Measurements from ENCODE around the gene RELA.
"Not testable (repeated sequence)": the region's sequence is repeated elsewhere in the genome, so short reads cannot be mapped to it uniquely, and the experiment has no call there.

The RELA gene

GRCh38 chr11:65649656-65650546 lies 12.8 kb downstream of the RELA start:
- DNase-seq (ENCODE audit: insufficient read length, low spot score) (no peak), FAIRE-seq (no peak)
- no peak for TF ChIP-seq POLR2A (IDR thresholded peaks at IDR 0.05; ENCODE audit: low read depth, low read length)

DNA sequence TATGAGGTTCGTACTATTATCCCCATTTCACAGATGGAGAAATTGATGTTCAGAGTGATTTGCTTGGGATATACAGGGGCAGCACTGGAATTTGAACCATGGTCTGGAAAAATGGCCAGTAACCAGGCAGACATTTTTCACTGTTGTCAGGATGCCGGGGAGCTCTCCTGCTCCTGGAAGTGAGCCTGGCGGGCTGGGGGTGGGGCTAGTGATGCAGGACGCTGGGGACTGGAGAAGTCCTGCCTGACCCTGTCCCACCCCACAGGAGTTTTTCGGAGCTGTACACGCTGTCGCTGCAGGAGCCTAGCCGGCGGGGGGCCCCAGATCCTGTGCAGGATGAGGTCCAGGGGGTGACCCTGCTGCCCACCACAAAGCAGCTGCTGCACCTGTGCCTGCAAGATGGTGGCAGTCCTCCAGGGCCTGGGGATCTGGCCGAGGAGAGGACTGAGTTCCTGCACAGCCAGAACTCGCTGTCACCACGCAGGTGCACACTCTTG lies 13.7 kb downstream of the RELA start:
- FAIRE-seq (no peak), DNase-seq (ENCODE audit: insufficient read length, low spot score) (no peak)
- no peak for TF ChIP-seq POLR2A (IDR thresholded peaks at IDR 0.05; ENCODE audit: low read depth, low read length)

DNA sequence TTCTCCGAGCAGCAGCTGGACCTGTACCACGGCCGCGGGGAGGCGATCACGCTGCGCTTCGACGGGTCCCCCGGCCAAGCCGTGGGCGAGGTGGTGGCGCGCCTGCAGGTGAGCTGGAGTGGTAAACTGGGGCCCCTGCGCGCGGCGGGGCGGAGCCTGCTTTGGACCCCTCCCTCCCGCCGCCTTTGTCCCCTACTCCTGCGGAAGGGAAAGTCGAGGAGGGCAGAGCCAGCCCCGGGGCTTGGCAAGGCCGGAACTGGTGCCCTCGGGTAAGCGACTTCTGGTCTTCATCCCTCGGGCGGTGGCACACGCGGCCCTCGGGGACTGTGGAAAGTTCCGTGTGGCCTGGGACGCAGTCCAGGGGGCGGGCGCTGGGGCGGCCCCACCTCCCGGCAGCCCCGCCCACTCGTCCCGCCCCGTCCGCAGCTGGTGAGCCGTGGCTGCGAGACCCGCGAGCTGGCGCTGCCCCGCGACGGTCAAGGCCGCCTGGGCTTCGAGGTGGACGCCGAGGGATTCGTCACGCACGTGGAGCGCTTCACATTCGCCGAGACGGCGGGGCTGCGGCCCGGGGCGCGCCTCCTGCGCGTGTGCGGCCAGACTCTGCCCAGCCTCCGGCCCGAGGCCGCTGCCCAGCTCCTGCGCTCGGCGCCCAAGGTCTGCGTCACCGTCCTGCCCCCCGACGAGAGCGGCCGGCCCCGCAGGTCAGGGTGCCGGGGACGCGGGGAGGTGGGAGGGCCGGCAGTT lies 15.6 kb downstream of the RELA start:
- DNase-seq (ENCODE audit: insufficient read length, low spot score), result no peak
- FAIRE-seq, result no peak
- no peak for TF ChIP-seq POLR2A (IDR thresholded peaks at IDR 0.05; ENCODE audit: low read depth, low read length)

DNA sequence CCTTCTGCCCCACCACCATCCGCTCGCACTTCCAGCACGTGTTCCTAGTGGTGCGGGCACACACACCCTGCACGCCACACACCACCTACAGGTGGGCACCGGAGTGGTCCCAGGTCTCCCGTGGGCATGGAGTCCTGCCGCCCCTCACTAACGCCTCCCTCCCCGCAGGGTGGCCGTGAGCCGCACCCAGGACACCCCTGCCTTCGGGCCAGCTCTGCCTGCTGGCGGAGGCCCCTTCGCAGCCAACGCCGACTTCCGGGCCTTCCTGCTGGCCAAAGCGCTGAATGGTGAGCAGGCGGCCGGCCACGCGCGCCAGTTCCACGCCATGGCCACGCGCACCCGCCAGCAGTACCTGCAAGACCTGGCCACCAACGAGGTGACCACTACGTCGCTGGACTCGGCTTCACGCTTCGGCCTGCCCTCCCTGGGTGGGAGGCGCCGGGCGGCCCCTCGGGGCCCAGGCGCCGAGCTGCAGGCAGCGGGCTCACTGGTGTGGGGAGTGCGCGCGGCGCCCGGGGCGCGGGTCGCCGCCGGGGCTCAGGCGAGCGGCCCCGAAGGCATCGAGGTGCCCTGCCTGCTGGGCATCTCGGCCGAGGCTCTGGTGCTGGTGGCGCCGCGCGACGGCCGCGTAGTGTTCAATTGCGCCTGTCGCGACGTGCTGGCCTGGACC lies 16.3 kb downstream of the RELA start:
- no peak for TF ChIP-seq POLR2A (IDR thresholded peaks at IDR 0.05; ENCODE audit: low read depth, low read length)
- FAIRE-seq (no peak), DNase-seq (ENCODE audit: insufficient read length, low spot score) (no peak)

DNA sequence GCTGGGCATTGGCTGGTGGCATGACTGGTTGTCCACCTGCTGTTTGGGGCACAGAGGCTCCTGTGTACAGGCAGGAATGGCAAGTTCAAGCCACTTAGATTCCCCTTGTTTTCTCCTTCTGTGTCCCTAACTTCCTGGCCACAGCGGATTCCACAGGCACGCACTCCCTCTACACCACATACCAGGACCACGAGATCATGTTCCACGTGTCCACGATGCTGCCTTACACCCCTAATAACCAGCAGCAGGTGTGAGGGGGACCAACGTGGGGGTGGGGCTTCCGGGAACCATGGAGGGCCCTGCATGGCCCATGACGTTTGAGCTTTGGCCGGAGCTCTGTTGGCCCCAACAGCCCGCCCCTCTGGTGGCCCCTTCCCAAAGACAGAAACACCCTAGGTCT lies 17.0 kb downstream of the RELA start:
- FAIRE-seq, result no peak
- no peak for DNase-seq (ENCODE audit: insufficient read length, low spot score)
- TF ChIP-seq POLR2A (IDR thresholded peaks at IDR 0.05; ENCODE audit: low read depth, low read length), result no peak

GRCh38 chr11:65644837-65645236 lies 17.9 kb downstream of the RELA start:
- FAIRE-seq, result no peak
- TF ChIP-seq POLR2A (IDR thresholded peaks at IDR 0.05; ENCODE audit: low read depth, low read length), result no peak
- no peak for DNase-seq (ENCODE audit: insufficient read length, low spot score)

DNA sequence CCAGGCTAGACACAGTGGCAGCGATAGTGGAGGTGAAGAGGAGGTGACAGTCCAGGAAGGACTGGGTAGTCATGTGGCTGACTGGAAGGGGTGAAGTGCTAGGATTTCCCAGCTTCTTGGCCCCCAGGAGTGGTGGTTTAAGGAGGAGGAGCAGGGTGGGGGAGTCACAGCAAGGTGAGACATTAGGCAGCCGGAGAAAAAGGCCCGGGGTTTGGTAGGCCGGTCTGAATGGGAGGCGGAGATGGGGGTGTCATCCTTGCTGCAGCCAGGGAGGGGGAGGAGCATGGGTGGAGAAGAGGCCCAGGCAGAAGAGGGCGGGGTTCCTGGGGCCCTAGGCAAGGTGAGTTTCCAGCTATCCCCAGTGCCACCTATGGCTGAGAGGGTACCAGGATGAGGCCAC lies 18.7 kb downstream of the RELA start:
- FAIRE-seq (no peak), DNase-seq (ENCODE audit: insufficient read length, low spot score) (peak; percentile 53)
- no peak for TF ChIP-seq POLR2A (IDR thresholded peaks at IDR 0.05; ENCODE audit: low read depth, low read length)

GRCh38 chr11:65642014-65642671 lies 20.6 kb downstream of the RELA start:
- FAIRE-seq (no peak), DNase-seq (ENCODE audit: insufficient read length, low spot score) (no peak)
- no peak for TF ChIP-seq POLR2A (IDR thresholded peaks at IDR 0.05; ENCODE audit: low read depth, low read length)

GRCh38 chr11:65641297-65642013 lies 21.3 kb downstream of the RELA start:
- no peak for TF ChIP-seq POLR2A (IDR thresholded peaks at IDR 0.05; ENCODE audit: low read depth, low read length)
- DNase-seq (ENCODE audit: insufficient read length, low spot score), result no peak
- no peak for FAIRE-seq

DNA sequence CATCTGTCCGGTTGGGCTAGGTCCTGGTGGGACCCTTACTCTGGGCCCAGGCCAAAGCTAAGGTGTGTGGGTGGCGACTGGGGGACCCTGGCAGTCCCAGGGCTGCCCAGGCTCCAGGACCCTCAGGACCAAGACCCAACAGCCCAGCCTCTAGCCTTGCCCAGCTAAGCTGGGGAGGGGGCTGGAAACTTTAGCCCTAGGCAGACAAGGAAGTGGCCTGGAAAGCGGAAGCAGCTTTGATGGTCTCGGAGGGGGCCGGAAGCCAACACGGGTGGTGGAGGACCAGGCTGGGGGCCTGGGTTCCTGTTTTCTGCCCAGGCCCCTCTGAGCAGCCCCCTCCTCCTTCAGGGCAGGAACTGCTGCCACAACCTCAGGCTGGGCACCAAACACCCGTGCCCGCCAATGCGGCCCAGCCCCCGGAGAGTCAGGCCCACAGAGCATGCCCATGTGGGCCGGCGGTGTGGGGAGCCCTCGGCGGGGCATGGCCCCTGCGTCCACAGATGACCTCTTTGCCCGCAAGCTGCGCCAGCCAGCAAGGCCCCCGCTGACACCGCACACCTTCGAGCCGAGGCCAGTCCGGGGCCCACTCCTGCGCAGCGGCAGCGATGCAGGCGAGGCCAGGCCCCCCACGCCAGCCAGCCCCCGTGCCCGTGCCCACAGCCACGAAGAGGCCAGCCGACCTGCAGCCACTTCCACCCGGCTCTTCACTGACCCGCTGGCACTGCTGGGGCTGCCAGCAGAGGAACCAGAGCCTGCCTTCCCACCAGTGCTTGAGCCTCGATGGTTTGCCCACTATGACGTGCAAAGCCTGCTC lies 22.0 kb downstream of the RELA start:
- TF ChIP-seq POLR2A (IDR thresholded peaks at IDR 0.05; ENCODE audit: low read depth, low read length), result no peak
- DNase-seq (ENCODE audit: insufficient read length, low spot score) (no peak), FAIRE-seq (no peak)

DNA sequence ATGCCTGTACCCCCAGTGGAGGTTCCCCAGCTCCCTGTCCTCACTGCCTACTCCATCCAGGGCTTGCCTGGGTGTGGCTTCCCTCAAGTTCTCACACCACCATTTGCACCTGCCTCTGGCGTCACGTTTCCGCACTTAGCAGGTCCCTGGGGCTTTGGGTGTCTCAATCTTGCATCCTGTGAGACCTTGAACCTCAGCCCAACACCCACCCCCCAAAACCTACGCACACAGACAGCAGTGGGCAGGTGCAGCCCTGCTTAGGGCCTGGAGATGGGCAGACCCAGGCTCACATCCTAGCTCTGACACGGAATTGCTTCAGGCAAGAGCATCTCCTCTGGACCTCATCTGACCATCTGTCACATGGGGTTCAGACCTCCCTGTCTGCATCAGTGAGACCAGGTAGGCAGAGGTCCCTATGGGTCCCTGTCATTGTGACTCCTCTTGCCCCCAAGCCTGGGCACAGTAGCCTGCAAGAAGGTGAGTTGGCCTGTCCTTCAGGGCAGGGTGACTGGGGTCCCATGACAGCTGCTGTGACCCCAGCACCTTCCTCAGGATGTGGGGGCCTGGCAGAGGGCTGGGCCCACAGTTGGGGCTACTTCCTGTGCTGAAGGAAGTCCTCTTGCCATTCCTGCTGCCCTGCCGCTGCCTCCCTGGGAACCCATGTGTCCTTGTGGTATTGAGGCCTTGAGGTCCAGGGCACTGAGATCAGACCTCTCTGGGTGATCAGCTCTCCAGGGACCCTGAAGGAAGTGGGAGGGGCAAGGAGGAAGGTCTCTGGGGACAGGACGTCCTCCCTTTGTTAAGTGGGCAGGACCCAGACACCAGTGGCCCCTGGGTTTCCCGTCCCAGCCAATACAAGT lies 22.9 kb downstream of the RELA start:
- FAIRE-seq, result no peak
- no peak for DNase-seq (ENCODE audit: insufficient read length, low spot score)
- no peak for TF ChIP-seq POLR2A (IDR thresholded peaks at IDR 0.05; ENCODE audit: low read depth, low read length)

DNA sequence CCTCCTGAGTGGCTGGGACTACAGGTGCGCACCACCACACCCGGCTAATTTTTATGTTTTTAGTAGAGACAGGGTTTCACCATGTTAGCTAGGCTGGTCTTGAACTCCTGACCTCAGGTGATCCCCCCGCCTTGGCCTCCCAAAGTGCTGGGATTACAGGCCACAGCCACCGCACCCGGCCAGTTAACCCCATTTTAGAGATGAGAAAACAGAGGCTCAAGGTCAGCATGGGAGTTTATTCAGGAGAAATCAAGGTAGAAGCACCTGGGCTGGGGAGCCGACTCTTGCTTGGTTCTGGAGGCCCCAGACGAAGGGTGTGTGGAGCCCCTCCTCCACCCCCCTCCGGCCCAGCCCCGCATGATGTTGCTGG lies 23.5 kb downstream of the RELA start:
- not testable (repeated sequence) for DNase-seq (ENCODE audit: insufficient read length, low spot score); FAIRE-seq
